T47D (cell line): ENCODE data around the gene MCRIP2.

Source experiments
- DNase-seq, 2 experiments: peaks; one replicate each; pipeline versions ENCODE4 v3.0.0 to v3.0.0-alpha.2; 2011 to 2012; ENCODE audit warnings: low read depth in 1 of 2, low spot score in 1 of 2
- JUND ChIP-seq: IDR thresholded peaks from 2 replicates; pipeline ENCODE4 v1.6.1; 2012; ENCODE audit warnings: low read depth
- in situ Hi-C: cut with HindIII; loops from 2 replicates; pipeline ENCODE4 v1.10.0; 2016; ENCODE audit warnings: low sequenced_read_pairs, low pct_unique_long_range_greater_than_20kb

MCRIP2 gene

GRCh38 chr16:621526-622105 is 20.0 kb upstream of the MCRIP2 start:
- DNase-seq = no peak
- no peak for TF ChIP-seq JUND
- in situ Hi-C loops = no loop called here

- TF ChIP-seq JUND = no peak
- in situ Hi-C loops = no loop called here
- no peak for DNase-seq
Observed at GRCh38 chr16:622920-623280, 18.7 kb upstream of the MCRIP2 start.

GRCh38 chr16:624526-625070 is 17.0 kb upstream of the MCRIP2 start:
- TF ChIP-seq JUND = no peak
- no peak for DNase-seq
- in situ Hi-C loops = no loop called here

GRCh38 chr16:625117-625976 is 16.3 kb upstream of the MCRIP2 start:
- no peak for TF ChIP-seq JUND
- no peak for DNase-seq
- in situ Hi-C loops = no loop called here

- no peak for DNase-seq
Observed at GRCh38 chr16:625977-626765, 15.5 kb upstream of the MCRIP2 start.

GRCh38 chr16:626787-627453 is 14.7 kb upstream of the MCRIP2 start:
- DNase-seq = no peak
- in situ Hi-C loops = no loop called here
- no peak for TF ChIP-seq JUND

More at GRCh38 chr16:625977-626765, 15.5 kb upstream of the MCRIP2 start:
- TF ChIP-seq JUND = no peak
- in situ Hi-C loops = no loop called here

GRCh38 chr16:627454-628239 is 14.0 kb upstream of the MCRIP2 start:
- in situ Hi-C loops = no loop called here
- DNase-seq = no peak
- TF ChIP-seq JUND = no peak

- in situ Hi-C loops = no loop called here
- DNase-seq = no peak
- TF ChIP-seq JUND = no peak
Observed at GRCh38 chr16:628321-629061, 13.1 kb upstream of the MCRIP2 start.

GRCh38 chr16:629185-629832 is 12.3 kb upstream of the MCRIP2 start:
- no peak for TF ChIP-seq JUND
- no peak for DNase-seq
- in situ Hi-C loops = no loop called here

- DNase-seq = no peak
- in situ Hi-C loops = no loop called here
- TF ChIP-seq JUND = no peak
Observed at GRCh38 chr16:629833-630248, 11.8 kb upstream of the MCRIP2 start.
